H9 (cell line): ENCODE measurements around the gene SNRPA1. TPM values are rescaled to one million over a fixed set of nuclear protein-coding genes. Genes with fewer than 3 reads are reported as not detected.

Experiments
- DNase-seq: peaks from one replicate; pipeline ENCODE4 v3.0.0-alpha.2; 2017
- H2AFZ ChIP-seq: one replicate; pipeline ENCODE4 v1.6.1; 2013; ENCODE audit warnings: mild to moderate bottlenecking, low read length, control low read depth, moderate library complexity
- H2AK5ac ChIP-seq: 2 replicates; pipeline ENCODE4 v1.6.1; 2013; ENCODE audit warnings: low read length, control low read depth, mixed read lengths; ENCODE audit not compliant: insufficient read length
- H2BK120ac ChIP-seq: one replicate; pipeline ENCODE4 v1.6.1; 2013; ENCODE audit warnings: low read depth, mild to moderate bottlenecking, low read length, control low read depth, inconsistent platforms; ENCODE audit not compliant: poor library complexity, severe bottlenecking
- H2BK12ac ChIP-seq: 2 replicates; pipeline ENCODE4 v1.6.1; 2013; ENCODE audit warnings: low read length, control low read depth, mixed read lengths, low read depth; ENCODE audit not compliant: insufficient read length
- H2BK15ac ChIP-seq: 2 replicates; pipeline ENCODE4 v1.6.1; 2013; ENCODE audit warnings: low read depth, low read length, control low read depth
- H2BK20ac ChIP-seq: one replicate; pipeline ENCODE4 v1.6.1; 2013; ENCODE audit warnings: low read depth, mild to moderate bottlenecking, low read length, control low read depth, inconsistent platforms; ENCODE audit not compliant: poor library complexity, severe bottlenecking
- H2BK5ac ChIP-seq: 2 replicates; pipeline ENCODE4 v1.6.1; 2013; ENCODE audit warnings: low read length, control low read depth, mixed read lengths; ENCODE audit not compliant: insufficient read length
- H3K14ac ChIP-seq: 2 replicates; pipeline ENCODE4 v1.6.1; 2013; ENCODE audit warnings: low read length, control low read depth; ENCODE audit not compliant: insufficient read depth
- H3K18ac ChIP-seq: 2 replicates; pipeline ENCODE4 v1.6.1; 2013; ENCODE audit warnings: low read depth, mild to moderate bottlenecking, mixed read lengths, low read length, control low read depth; ENCODE audit not compliant: insufficient read length
- H3K23ac ChIP-seq: 2 replicates; pipeline ENCODE4 v1.6.1; 2013; ENCODE audit warnings: low read length, control low read depth, mixed read lengths, low read depth; ENCODE audit not compliant: insufficient read length
- H3K23me2 ChIP-seq: 2 replicates; pipeline ENCODE4 v1.6.1; 2013; ENCODE audit warnings: low read depth, mild to moderate bottlenecking, mixed read lengths, low read length, control low read depth; ENCODE audit not compliant: insufficient read length, poor library complexity, severe bottlenecking
- H3K27ac ChIP-seq: 2 replicates; pipeline ENCODE4 v1.5.1; 2013; ENCODE audit warnings: low read length, control low read depth, mixed read lengths, low read depth; ENCODE audit not compliant: insufficient read length
- H3K27me3 ChIP-seq: 2 replicates; pipeline ENCODE4 v1.6.1; 2013; ENCODE audit warnings: low read length, control low read depth, inconsistent platforms; ENCODE audit not compliant: insufficient read depth
- H3K4ac ChIP-seq: 2 replicates; pipeline ENCODE4 v1.6.1; 2013; ENCODE audit warnings: low read depth, mild to moderate bottlenecking, control low read depth, inconsistent platforms, low read length, moderate library complexity
- H3K4me1 ChIP-seq: 2 replicates; pipeline ENCODE4 v1.6.1; 2013; ENCODE audit warnings: low read length, control low read depth, inconsistent platforms; ENCODE audit not compliant: insufficient read depth
- H3K4me2 ChIP-seq: 2 replicates; pipeline ENCODE4 v1.6.1; 2013; ENCODE audit warnings: low read length, control low read depth, mixed read lengths; ENCODE audit not compliant: insufficient read length, insufficient read depth
- H3K56ac ChIP-seq: 2 replicates; pipeline ENCODE4 v1.6.1; 2013; ENCODE audit warnings: low read depth, mild to moderate bottlenecking, mixed read lengths, low read length, control low read depth; ENCODE audit not compliant: insufficient read length
- H3K79me1 ChIP-seq: 2 replicates; pipeline ENCODE4 v1.6.1; 2013; ENCODE audit warnings: low read depth, mild to moderate bottlenecking, moderate library complexity, low read length, control low read depth, inconsistent platforms; ENCODE audit not compliant: insufficient read depth, poor library complexity, severe bottlenecking
- H3K79me2 ChIP-seq: 2 replicates; pipeline ENCODE4 v1.6.1; 2013; ENCODE audit warnings: low read length, control low read depth, inconsistent platforms; ENCODE audit not compliant: insufficient read depth
- H3K9ac ChIP-seq: 2 replicates; pipeline ENCODE4 v1.6.1; 2013; ENCODE audit warnings: low read length, control low read depth, mixed read lengths; ENCODE audit not compliant: insufficient read length; ENCODE audit errors: extremely low read depth
- H3K9me3 ChIP-seq: one replicate; pipeline ENCODE4 v1.6.1; 2013; ENCODE audit warnings: low read depth, low read length, inconsistent platforms; ENCODE audit not compliant: control insufficient read depth
- H3T11ph ChIP-seq: one replicate; pipeline ENCODE4 v1.6.1; 2013; ENCODE audit warnings: mild to moderate bottlenecking, low read length, control low read depth, inconsistent platforms
- H4K20me1 ChIP-seq: one replicate; pipeline ENCODE4 v1.6.1; 2013; ENCODE audit not compliant: control insufficient read depth, insufficient read length, insufficient read depth
- H4K5ac ChIP-seq: 2 replicates; pipeline ENCODE4 v1.6.1; 2013; ENCODE audit warnings: low read depth, mild to moderate bottlenecking, mixed read lengths, low read length, control low read depth; ENCODE audit not compliant: insufficient read length
- H4K8ac ChIP-seq: replicated peaks from 2 replicates; pipeline ENCODE4 v1.6.1; 2013; ENCODE audit warnings: low read length, control low read depth, mixed read lengths, low read depth; ENCODE audit not compliant: insufficient read length
- H4K91ac ChIP-seq: 2 replicates; pipeline ENCODE4 v1.6.1; 2013; ENCODE audit warnings: low read depth, mild to moderate bottlenecking, moderate library complexity, mixed read lengths, low read length, control low read depth; ENCODE audit not compliant: insufficient read length
- H3K27ac Mint-ChIP-seq, 3 experiments: 2 replicates in 2 of 3; 3 replicates in 1 of 3; pipeline ENCODE4 v1.8.0; 2020 to 2021; ENCODE audit warnings: mixed read lengths in 3 of 3, mild to moderate bottlenecking in 1 of 3, moderate library complexity in 1 of 3
- H3K27me3 Mint-ChIP-seq: 2 replicates; pipeline ENCODE4 v1.8.0; 2021; ENCODE audit warnings: low read depth, mild to moderate bottlenecking, moderate library complexity, mixed read lengths
- H3K36me3 Mint-ChIP-seq, 3 experiments: 2 replicates in 2 of 3; 3 replicates in 1 of 3; pipeline ENCODE4 v1.8.0; 2020 to 2021; ENCODE audit warnings: low read depth in 3 of 3, mixed read lengths in 3 of 3; ENCODE audit not compliant: insufficient read depth in 1 of 3
- H3K4me1 Mint-ChIP-seq, 2 experiments: 2 replicates each; pipeline ENCODE4 v1.8.0; 2020; ENCODE audit warnings: mixed read lengths in 2 of 2
- H3K4me3 Mint-ChIP-seq, 2 experiments: 2 replicates in 1 of 2; 3 replicates in 1 of 2; pipeline ENCODE4 v1.8.0; 2020 to 2021; ENCODE audit warnings: mild to moderate bottlenecking in 2 of 2, mixed read lengths in 2 of 2, moderate library complexity in 1 of 2
- H3K9me3 Mint-ChIP-seq, 2 experiments: 2 replicates in 1 of 2; 3 replicates in 1 of 2; pipeline ENCODE4 v1.8.0; 2020; ENCODE audit warnings: mild to moderate bottlenecking in 2 of 2, mixed read lengths in 2 of 2, moderate library complexity in 1 of 2
- CTCF ChIP-seq: fragments of 200-600 bp; sonication (generic); conservative IDR thresholded peaks from 3 replicates; pipeline ENCODE4 v1.8.0; 2021; ENCODE audit warnings: antibody characterized with exemption, mild to moderate bottlenecking
- WGBS: extraction: QIAGEN DNeasy Blood & Tissue Kit; methylation state at CpG from one replicate; pipeline ENCODE4 v1.1.7; 2013; ENCODE audit warnings: missing lambda C conversion rate, low lambda C conversion rate, mixed read lengths; ENCODE audit not compliant: insufficient read length; ENCODE audit errors: extremely low coverage; 5-methylcytosine and 5-hydroxymethylcytosine counted together
- total RNA-seq: library from RNA; stranded (reverse); gene quantifications from 2 replicates; pipeline ENCODE4 v1.2.1, GENCODE V29; 2021

Gene SNRPA1
- total RNA-seq, 1 experiment from 2014 or later, result 145 TPM

GRCh38 chr15:101254157-101255050 lies 40.6 kb downstream of the SNRPA1 start:
- Histone ChIP-seq H3K56ac (no peak overlapping the region), H3K14ac (no peak overlapping the region), H4K91ac (no peak overlapping the region), H2BK5ac (no peak overlapping the region), H2AK5ac (no peak overlapping the region), H3K23me2 (peaks cover 14% of the 10 kb centered on the region), H3K9ac (no peak overlapping the region), H3K79me2 (peaks cover 14% of the 10 kb centered on the region), H2BK120ac (no peak overlapping the region), H3K79me1 (no peaks in the 10 kb centered on the region), H4K8ac (no peak overlapping the region), H3K27me3 (no peaks in the 10 kb centered on the region), H3K18ac (no peak overlapping the region), H3K4me2 (no peak overlapping the region), H3K23ac (no peak overlapping the region), H3K4me1 (peaks cover 7% of the 10 kb centered on the region; the same call in 1 of the 2 replicates), H3K27ac (no peak overlapping the region), H4K20me1 (no peaks in the 10 kb centered on the region), H2BK15ac (no peak overlapping the region), H2BK12ac (no peak overlapping the region), H2BK20ac (no peak overlapping the region), H4K5ac (no peak overlapping the region), H2AFZ (no peak overlapping the region), H3K9me3 (no peaks in the 10 kb centered on the region), H3T11ph (no peak overlapping the region), H3K4ac (no peak overlapping the region)
- peaks cover 2% of the 10 kb centered on the region for H3K27me3 Mint-ChIP-seq
- H3K9me3 Mint-ChIP-seq, result no peaks in the 10 kb centered on the region
- peaks cover 45 to 56% of the 10 kb centered on the region in 2 experiments for H3K4me1 Mint-ChIP-seq
- WGBS, result no CpG with 5 or more reads among the region's 11 CpGs
- peaks cover 0 to 5% (median 3%) of the 10 kb centered on the region in 3 experiments; a peak in 3 of 7 replicates for H3K36me3 Mint-ChIP-seq
- DNase-seq, result no peak
- peak; percentile 35; the same call in 2 of the 3 replicates for TF ChIP-seq CTCF
- H3K4me3 Mint-ChIP-seq, result no peak overlapping the region
- no peak overlapping the region; a peak in 1 of 7 replicates for H3K27ac Mint-ChIP-seq
